ENCODE measurements around the gene EPRS1. TPM values are rescaled to one million over a fixed set of nuclear protein-coding genes. Genes with fewer than 3 reads are reported as not detected.
A peak's percentile ranks its signal among the peaks of the same experiment; 100 is the strongest.
"Not testable (repeated sequence)": the region's sequence is repeated elsewhere in the genome, so short reads cannot be mapped to it uniquely, and the experiment has no call there.

EPRS1 gene
- total RNA-seq, 2 donors from 2014 or later, result 55.1 to 60.3 TPM

DNA sequence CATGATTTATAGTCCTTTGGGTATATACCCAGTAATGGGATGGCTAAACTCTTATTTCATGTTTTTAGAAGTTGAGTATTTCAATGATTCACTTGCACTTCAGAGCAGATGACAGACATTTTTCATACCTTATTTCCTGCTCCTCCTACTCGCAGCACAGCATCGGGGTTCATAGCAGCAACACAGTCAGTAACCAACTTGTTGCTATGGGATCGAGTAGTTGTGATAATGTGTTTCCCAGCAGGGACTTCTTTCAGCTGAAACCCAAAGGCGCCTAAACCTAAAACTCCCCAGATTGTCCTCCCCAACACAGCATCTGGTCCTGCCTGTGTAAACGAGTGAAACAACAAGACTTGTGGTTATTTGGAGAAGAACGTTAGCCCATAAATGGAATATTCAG is 16.3 kb upstream of the EPRS1 start:
- Mint-ChIP-seq H3K36me3 (ENCODE audit: low read depth) (peaks cover 2% of the 10 kb centered on the region), H3K27me3 (no peaks in the 10 kb centered on the region), H3K4me3 (no peak overlapping the region), H3K27ac (no peak overlapping the region), H3K4me1 (no peaks in the 10 kb centered on the region)
- ATAC-seq (no peak), DNase-seq (no peak)
- H3K9me3 ChIP-seq (ENCODE audit: control insufficient read depth, low read length, poor library complexity, severe bottlenecking), result no peaks in the 10 kb centered on the region

DNA sequence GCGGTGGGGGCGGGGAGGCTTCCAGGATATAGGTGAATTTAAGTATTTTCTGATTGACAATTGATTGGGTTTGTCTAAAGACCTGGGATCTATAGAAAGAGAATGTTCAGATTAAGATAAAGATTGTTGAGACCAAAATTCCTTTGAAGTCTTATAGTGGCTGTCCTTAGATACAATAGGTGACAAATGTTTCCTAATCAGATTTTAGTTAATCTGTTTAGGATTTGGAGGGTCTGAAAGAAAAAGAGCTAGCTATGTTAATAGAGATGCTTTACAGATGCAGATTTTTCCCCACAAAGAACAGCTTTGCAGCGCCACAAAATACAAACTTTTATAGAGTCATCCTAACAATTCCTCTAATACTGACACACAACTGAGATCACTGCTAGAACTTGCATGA is 14.6 kb upstream of the EPRS1 start:
- no peak overlapping the region for H3K27ac Mint-ChIP-seq
- no peak overlapping the region for H3K4me3 Mint-ChIP-seq
- peaks cover 4% of the 10 kb centered on the region for H3K4me1 Mint-ChIP-seq
- H3K36me3 Mint-ChIP-seq (ENCODE audit: low read depth), result peaks cover 7% of the 10 kb centered on the region
- no peaks in the 10 kb centered on the region for H3K27me3 Mint-ChIP-seq
- H3K9me3 ChIP-seq (ENCODE audit: control insufficient read depth, low read length, poor library complexity, severe bottlenecking), result no peaks in the 10 kb centered on the region
- ATAC-seq (no peak), DNase-seq (no peak)

DNA sequence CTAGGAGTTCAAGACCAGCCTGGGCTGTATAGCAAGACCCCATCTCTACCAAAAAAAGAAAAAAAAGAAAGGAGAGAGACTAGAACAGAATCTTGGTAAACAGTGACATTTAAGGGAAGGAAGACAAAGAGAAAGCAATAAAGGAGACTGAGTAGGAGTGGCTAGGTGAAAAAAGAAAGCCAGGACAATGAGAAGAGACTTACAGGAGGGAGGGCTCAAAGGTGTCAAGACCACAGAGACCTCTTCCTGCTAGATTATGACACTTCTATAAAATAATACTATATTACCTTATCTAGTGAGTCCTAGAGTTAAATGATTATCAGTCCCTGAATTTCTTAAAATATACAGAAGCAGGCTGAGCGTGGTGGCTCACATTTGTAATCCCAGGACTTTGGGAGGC is 10.1 kb upstream of the EPRS1 start:
- Mint-ChIP-seq H3K27me3 (no peaks in the 10 kb centered on the region), H3K4me3 (no peak overlapping the region), H3K27ac (no peak overlapping the region), H3K36me3 (ENCODE audit: low read depth) (peaks cover 9% of the 10 kb centered on the region), H3K4me1 (peaks cover 9% of the 10 kb centered on the region)
- H3K9me3 ChIP-seq (ENCODE audit: control insufficient read depth, low read length, poor library complexity, severe bottlenecking), result no peaks in the 10 kb centered on the region
- ATAC-seq (no peak), DNase-seq (no peak)

DNA sequence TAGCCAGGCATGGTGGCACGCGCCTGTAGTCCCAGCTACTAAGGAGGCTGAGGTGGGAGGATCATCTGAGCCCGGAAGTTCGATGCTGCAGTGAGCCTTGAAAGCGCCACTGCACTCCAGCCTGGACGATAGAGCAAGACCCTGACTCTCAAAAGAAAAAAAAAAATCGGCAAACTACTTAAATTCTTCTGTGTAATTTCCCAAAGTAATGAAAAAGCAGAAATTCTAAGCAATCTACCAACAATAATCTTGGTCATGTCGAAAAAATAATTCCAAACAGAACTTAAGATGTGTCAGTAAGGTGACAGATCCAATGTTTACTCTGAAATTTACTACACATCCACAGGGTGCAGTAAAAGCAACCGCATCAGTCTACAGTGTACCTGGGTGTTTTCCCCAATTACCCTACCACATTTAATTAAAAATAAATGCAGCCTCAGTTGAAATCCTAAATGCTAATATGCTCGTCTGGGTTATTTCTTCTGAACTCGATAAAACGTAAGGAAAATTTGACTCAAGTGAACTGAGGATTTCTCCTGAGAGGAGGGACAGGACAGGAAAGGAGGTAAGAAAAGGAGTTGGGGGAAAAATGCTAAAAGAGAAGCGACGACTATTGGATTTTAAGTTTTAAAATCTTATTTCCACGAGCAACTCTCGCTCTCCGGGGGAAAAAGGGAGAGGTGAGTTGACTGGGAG is 801 bp downstream of the EPRS1 start:
- no peak for DNase-seq
- Mint-ChIP-seq H3K4me1 (peaks cover 25% of the 10 kb centered on the region), H3K4me3 (peak overlapping the region; percentile 97), H3K27me3 (no peaks in the 10 kb centered on the region), H3K36me3 (ENCODE audit: low read depth) (peaks cover 5% of the 10 kb centered on the region), H3K27ac (peak overlapping the region; percentile 98)
- peak; percentile 30 for ATAC-seq
- H3K9me3 ChIP-seq (ENCODE audit: control insufficient read depth, low read length, poor library complexity, severe bottlenecking), result no peaks in the 10 kb centered on the region

DNA sequence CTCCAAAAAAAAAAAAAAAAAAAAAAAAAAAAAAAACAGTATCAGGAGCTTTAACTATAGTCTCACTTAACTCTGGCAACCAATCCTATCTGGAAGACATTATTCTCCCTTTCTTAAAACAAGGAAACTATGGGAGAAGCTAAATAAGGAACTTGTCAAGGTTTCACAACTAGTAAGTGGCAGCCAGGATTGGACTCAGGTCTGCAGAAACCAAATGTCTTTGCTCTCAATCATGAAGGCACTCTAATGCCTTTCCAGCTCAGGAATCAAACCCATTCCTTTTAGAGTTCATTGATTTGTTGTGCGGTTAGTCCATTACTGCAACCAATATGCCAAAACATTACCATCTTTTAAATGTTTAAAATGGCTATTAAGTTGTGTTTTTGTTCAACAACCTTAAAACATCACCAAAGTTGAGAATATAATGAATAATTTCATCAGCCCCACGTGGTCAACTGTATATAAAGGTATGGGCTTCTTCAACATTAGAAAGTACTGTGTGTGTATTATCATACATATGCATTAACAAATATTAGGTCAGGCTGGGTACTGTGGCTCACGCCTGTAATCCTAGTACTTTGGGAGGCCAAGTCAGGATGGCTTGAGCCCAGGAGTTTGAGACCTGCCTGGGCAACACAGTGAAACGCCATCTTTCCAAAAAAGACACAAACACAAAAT is 1.5 kb downstream of the EPRS1 start:
- no peak for ATAC-seq
- Mint-ChIP-seq H3K27ac (peak overlapping the region; percentile 98), H3K27me3 (no peaks in the 10 kb centered on the region), H3K4me1 (peaks cover 25% of the 10 kb centered on the region), H3K4me3 (peak overlapping the region; percentile 97), H3K36me3 (ENCODE audit: low read depth) (peaks cover 5% of the 10 kb centered on the region)
- no peak for DNase-seq
- H3K9me3 ChIP-seq (ENCODE audit: control insufficient read depth, low read length, poor library complexity, severe bottlenecking), result no peaks in the 10 kb centered on the region

DNA sequence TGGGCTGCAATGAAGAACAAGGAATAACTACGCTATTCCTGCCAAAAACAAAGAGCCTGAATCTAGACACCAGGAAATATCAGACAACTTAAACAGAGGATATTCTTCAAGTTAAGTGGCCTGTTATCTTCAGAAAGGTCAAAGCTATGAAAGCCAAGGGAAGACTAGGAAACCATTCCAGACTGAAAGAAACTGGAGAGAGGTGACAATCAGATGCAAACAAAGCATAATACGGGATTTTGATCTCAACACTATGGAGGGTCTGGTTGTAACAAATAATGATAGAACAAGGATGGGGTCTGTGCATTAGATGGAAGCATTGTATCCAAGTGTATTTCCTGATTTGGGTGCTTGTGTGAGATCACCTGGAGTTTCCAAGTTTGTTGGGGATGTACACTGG is 2.7 kb downstream of the EPRS1 start:
- DNase-seq (no peak), ATAC-seq (no peak)
- no peaks in the 10 kb centered on the region for H3K9me3 ChIP-seq (ENCODE audit: control insufficient read depth, low read length, poor library complexity, severe bottlenecking)
- Mint-ChIP-seq H3K36me3 (ENCODE audit: low read depth) (peaks cover 5% of the 10 kb centered on the region), H3K27ac (no peak overlapping the region), H3K4me3 (no peak overlapping the region), H3K27me3 (no peaks in the 10 kb centered on the region), H3K4me1 (peaks cover 28% of the 10 kb centered on the region)

DNA sequence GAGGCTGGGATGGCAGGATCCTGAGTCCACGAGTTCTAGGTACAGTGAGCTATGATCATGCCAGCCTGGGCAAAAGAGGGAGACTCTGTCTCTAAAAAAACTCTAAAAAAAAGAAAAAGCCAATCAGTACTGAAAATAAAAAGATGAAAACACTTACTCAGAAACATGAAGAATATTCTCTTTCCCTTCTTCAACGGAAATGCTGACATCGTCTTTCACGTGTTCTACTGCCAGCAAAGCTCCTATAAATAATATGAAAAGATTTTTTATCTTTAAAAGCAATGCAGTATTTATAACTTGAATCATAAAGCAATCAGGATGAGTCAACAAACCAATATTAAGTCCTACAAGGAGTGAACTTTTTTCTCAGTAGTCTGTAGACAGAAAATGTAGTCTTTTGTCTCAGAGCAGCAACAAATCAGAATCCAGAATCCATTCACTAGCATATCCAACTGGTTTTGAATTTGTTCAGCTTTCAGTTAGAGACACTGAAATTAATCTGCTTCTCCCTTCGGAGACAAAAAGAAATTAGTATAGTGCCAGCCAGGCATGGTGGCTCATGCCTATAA is 6.2 kb downstream of the EPRS1 start:
- peak overlapping the region; percentile 34 for H3K27ac Mint-ChIP-seq
- H3K36me3 Mint-ChIP-seq (ENCODE audit: low read depth), result peaks cover 9% of the 10 kb centered on the region
- DNase-seq (no peak), ATAC-seq (no peak)
- peaks cover 30% of the 10 kb centered on the region for H3K4me1 Mint-ChIP-seq
- H3K9me3 ChIP-seq (ENCODE audit: control insufficient read depth, low read length, poor library complexity, severe bottlenecking), result no peaks in the 10 kb centered on the region
- H3K4me3 Mint-ChIP-seq, result no peak overlapping the region
- H3K27me3 Mint-ChIP-seq, result no peaks in the 10 kb centered on the region

DNA sequence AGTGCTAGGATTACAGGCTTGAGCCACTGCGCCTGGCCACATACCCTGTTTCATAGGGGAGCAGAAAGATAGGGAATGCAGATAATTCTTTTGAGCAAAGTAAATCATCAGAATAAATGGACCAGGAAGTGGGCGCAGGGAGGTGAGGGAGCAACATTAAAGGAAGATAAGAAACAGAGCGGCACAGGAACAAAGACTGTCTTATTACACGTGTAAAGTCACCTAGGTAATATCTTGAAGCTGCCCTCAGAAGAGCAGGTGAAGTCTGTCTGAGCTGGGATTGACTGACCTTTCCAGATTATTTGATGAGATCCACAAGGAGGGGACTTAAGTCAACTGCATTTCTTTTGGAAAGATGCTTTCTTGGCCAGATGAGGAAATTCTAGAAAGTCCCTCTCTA is 7.7 kb downstream of the EPRS1 start:
- H3K36me3 Mint-ChIP-seq (ENCODE audit: low read depth), result peaks cover 9% of the 10 kb centered on the region
- DNase-seq (no peak), ATAC-seq (no peak)
- no peaks in the 10 kb centered on the region for H3K9me3 ChIP-seq (ENCODE audit: control insufficient read depth, low read length, poor library complexity, severe bottlenecking)
- H3K27ac Mint-ChIP-seq, result peak overlapping the region; percentile 59
- no peak overlapping the region for H3K4me3 Mint-ChIP-seq
- H3K27me3 Mint-ChIP-seq, result no peaks in the 10 kb centered on the region
- H3K4me1 Mint-ChIP-seq, result peaks cover 25% of the 10 kb centered on the region

DNA sequence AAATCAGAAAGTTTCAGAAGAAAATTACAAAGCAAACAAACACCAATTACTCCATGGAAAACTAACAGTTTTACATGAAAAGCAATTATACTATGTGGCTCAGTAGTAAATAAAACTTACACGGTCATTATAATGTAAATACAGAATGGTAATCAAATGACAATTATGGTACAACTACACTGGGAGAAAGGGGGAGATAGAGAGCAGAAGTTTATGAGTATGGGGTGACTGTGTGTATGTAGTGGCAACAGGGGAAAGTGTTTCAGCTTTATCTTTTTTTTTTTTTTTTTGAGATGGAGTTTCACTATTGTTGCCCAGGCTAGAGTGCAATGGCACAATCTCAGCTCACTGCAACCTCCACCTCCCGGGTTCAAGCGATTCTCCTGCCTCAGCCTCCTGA is 8.5 kb downstream of the EPRS1 start:
- not testable (repeated sequence) for DNase-seq; H3K9me3 ChIP-seq (ENCODE audit: control insufficient read depth, low read length, poor library complexity, severe bottlenecking); H3K4me3 Mint-ChIP-seq; H3K27me3 Mint-ChIP-seq
- Mint-ChIP-seq H3K36me3 (ENCODE audit: low read depth) (peaks cover 11% of the 10 kb centered on the region), H3K27ac (peak overlapping the region; percentile 59), H3K4me1 (peaks cover 20% of the 10 kb centered on the region)
- peak; percentile 59 for ATAC-seq

DNA sequence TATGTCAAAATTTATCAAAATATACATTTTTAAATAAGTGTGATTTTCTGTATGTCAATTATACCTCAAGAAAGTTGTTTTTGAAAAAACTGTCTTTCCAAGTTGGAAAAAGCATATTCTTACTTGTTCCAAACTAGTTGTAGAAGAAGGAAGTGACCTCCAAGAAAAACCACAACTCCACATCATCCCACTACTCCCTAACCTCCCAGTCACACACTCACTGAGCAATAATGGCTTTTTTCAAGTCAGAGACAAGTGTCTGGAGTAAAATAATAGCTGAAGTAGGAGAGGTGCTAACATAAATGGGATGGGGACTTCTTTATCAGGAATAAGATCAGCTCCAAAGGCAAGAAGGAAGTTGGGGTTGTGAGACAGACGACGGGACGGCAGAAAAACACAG is 13.4 kb downstream of the EPRS1 start:
- H3K9me3 ChIP-seq (ENCODE audit: control insufficient read depth, low read length, poor library complexity, severe bottlenecking), result no peaks in the 10 kb centered on the region
- no peaks in the 10 kb centered on the region for H3K27me3 Mint-ChIP-seq
- no peak for DNase-seq
- peaks cover 13% of the 10 kb centered on the region for H3K36me3 Mint-ChIP-seq (ENCODE audit: low read depth)
- H3K4me3 Mint-ChIP-seq, result no peak overlapping the region
- H3K27ac Mint-ChIP-seq, result no peak overlapping the region
- peaks cover 13% of the 10 kb centered on the region for H3K4me1 Mint-ChIP-seq
- ATAC-seq, result no peak

DNA sequence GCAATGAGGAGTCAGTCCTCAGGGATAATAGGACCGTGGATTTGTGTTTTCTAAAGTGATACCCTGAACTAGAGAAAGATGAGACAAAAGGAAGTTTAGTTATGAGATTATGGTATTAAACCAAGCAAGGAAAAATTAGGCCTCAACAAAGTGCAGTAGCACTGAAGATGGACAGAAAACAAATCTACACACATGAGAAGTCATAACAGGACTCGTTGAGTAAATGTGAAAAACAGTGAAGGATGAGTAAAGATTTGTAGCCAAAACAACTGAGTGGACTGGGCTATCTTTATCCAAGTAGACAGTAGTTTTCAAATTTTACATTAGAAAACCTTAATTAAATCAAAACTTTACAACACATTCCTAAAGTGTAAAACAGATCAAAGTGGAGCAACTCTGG is 15.0 kb downstream of the EPRS1 start:
- Mint-ChIP-seq H3K27me3 (no peaks in the 10 kb centered on the region), H3K4me1 (peaks cover 4% of the 10 kb centered on the region), H3K4me3 (no peak overlapping the region), H3K36me3 (ENCODE audit: low read depth) (peaks cover 7% of the 10 kb centered on the region), H3K27ac (no peak overlapping the region)
- no peak for DNase-seq
- no peak for ATAC-seq
- H3K9me3 ChIP-seq (ENCODE audit: control insufficient read depth, low read length, poor library complexity, severe bottlenecking), result no peaks in the 10 kb centered on the region

DNA sequence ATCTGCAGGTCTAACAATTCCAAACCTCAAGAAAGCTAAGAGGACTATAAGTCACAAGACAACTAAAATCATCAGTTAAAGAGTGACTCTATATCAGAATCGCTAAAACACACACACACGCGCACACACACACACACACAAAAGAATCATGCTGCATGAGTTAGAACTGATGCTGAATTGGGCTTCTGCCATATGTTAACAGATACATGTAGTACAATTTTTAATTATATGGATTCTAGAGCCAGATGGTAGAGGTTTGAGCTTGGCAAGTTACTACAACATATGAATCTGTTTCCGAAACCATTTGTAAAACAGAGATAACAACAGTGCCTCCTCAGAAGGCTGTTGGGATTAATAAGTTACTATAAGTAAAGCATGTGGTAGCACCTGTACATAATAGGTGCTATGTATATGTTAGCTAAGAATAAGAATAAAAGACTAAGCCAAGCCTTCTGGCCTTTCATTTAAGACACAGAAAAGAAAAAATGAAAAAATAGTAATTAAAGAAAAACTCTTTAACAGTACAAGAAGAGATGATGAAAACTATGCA is 17.9 kb downstream of the EPRS1 start:
- no peak overlapping the region for H3K4me3 Mint-ChIP-seq
- H3K4me1 Mint-ChIP-seq, result peaks cover 2% of the 10 kb centered on the region
- H3K36me3 Mint-ChIP-seq (ENCODE audit: low read depth), result peaks cover 9% of the 10 kb centered on the region
- no peak overlapping the region for H3K27ac Mint-ChIP-seq
- no peaks in the 10 kb centered on the region for H3K27me3 Mint-ChIP-seq
- no peaks in the 10 kb centered on the region for H3K9me3 ChIP-seq (ENCODE audit: control insufficient read depth, low read length, poor library complexity, severe bottlenecking)
- DNase-seq (no peak), ATAC-seq (no peak)

DNA sequence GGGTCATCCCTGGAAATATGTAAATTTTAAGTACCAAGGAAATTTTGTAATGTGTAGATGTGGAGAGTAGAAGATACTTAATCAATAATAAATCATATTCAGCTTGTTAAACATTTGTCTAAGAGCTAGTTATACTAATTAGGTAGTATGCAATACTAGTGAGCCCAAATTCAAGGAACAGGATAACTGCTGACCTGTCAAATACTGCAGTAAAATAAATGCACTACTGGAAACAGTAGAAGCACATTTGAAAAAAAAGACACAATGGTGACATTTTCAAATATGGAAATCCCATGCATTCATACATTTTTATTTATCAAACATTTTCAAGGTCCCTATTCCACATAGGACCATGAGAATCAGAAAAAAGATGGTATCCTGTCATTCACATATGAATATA is 27.2 kb downstream of the EPRS1 start:
- Mint-ChIP-seq H3K36me3 (ENCODE audit: low read depth) (peaks cover 9% of the 10 kb centered on the region), H3K4me3 (no peak overlapping the region), H3K27me3 (no peaks in the 10 kb centered on the region), H3K27ac (no peak overlapping the region), H3K4me1 (peaks cover 14% of the 10 kb centered on the region)
- ATAC-seq (no peak), DNase-seq (no peak)
- H3K9me3 ChIP-seq (ENCODE audit: control insufficient read depth, low read length, poor library complexity, severe bottlenecking), result no peaks in the 10 kb centered on the region
